ENCODE measurements around the gene MPHOSPH9.

Gene MPHOSPH9

DNA sequence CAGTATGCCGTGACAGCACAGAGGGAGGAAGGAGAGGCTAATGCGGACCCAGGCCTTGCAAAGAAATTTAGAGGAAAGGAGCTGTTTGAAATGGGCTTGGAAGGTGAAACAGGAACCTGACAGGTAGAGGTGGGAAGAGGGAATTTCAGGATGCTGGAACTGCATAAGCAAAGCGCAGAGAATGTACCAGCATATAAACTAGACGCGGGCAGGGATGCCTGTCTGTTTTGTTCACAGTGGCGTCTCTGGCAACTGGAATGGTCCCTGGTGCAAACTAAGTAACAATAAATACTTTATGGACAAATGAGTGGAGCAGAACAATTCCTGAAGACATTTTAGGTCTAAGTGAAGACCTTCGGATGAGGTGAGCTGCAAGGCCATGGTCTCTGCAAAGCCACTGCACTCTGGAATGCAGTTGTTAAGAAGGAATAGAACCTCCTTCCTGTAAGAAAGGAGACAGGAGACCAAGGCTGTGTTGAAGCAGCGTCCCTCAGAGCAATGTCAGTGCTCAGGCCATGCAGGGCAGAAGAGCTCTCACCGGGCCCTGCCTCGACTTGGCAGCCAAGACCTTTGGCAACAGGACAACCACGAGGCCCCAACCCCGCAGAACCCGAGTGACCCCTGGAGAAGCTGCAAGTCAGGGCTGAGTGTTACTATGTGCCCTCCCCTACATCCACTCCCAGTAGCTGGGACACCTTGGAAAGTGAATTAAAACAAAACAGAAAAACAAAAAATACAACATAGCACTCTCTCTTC, 124.8 kb downstream of the MPHOSPH9 start:
- CTCF ChIA-PET: no interaction called here

GRCh38 chr12:123106640-123107359, 126.1 kb downstream of the MPHOSPH9 start:
- POLR2A ChIA-PET (ENCODE audit: low non-redundant PET): no interaction called here
- TF ChIP-seq, protein P1, sequence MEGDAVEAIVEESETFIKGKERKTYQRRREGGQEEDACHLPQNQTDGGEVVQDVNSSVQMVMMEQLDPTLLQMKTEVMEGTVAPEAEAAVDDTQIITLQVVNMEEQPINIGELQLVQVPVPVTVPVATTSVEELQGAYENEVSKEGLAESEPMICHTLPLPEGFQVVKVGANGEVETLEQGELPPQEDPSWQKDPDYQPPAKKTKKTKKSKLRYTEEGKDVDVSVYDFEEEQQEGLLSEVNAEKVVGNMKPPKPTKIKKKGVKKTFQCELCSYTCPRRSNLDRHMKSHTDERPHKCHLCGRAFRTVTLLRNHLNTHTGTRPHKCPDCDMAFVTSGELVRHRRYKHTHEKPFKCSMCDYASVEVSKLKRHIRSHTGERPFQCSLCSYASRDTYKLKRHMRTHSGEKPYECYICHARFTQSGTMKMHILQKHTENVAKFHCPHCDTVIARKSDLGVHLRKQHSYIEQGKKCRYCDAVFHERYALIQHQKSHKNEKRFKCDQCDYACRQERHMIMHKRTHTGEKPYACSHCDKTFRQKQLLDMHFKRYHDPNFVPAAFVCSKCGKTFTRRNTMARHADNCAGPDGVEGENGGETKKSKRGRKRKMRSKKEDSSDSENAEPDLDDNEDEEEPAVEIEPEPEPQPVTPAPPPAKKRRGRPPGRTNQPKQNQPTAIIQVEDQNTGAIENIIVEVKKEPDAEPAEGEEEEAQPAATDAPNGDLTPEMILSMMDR (conservative IDR thresholded peaks at IDR 0.05; ENCODE audit: low read depth): no peak
- CTCF ChIA-PET: interaction anchor here (0.6 kb wide), 2 partner anchors 64 to 784 kb away, joined by 3 to 4 read pairs; no protein-coding TSS in a partner anchor
- no peak for DNase-seq (ENCODE audit: low spot score)
- peak overlapping the region; percentile 13; the same call in 1 of the 2 replicates for H3K27ac ChIP-seq

More for the DNA sequence above, 124.8 kb downstream of the MPHOSPH9 start:
- TF ChIP-seq, protein P1 (conservative IDR thresholded peaks at IDR 0.05; ENCODE audit: low read depth): no peak
- DNase-seq (ENCODE audit: low spot score): no peak
- H3K27ac ChIP-seq: no peak overlapping the region
- POLR2A ChIA-PET (ENCODE audit: low non-redundant PET): no interaction called here

- TF ChIP-seq, protein P1 (conservative IDR thresholded peaks at IDR 0.05; ENCODE audit: low read depth): no peak
- POLR2A ChIA-PET (ENCODE audit: low non-redundant PET): no interaction called here
- H3K27ac ChIP-seq: no peak overlapping the region
- CTCF ChIA-PET: interaction anchor here (0.5 to 0.6 kb wide), 3 partner anchors 77 to 514 kb away, joined by 3 to 4 read pairs (median 4); no protein-coding TSS in a partner anchor
- no peak for DNase-seq (ENCODE audit: low spot score)
Observed at GRCh38 chr12:123105211-123105826, 127.6 kb downstream of the MPHOSPH9 start.

GRCh38 chr12:123104809-123105208, 128.1 kb downstream of the MPHOSPH9 start:
- ChIA-PET CTCF (interaction anchor here (0.5 to 0.6 kb wide), 3 partner anchors 76 to 514 kb away, joined by 3 to 4 read pairs (median 4); no protein-coding TSS in a partner anchor), POLR2A (ENCODE audit: low non-redundant PET) (no interaction called here)
- H3K27ac ChIP-seq: no peak overlapping the region
- no peak for DNase-seq (ENCODE audit: low spot score)
- TF ChIP-seq, protein P1 (conservative IDR thresholded peaks at IDR 0.05; ENCODE audit: low read depth): no peak
